ENCODE data around the gene OXT. TPM values are rescaled to one million over a fixed set of nuclear protein-coding genes. Genes with fewer than 3 reads are reported as not detected.

OXT gene
- total and polyA plus RNA-seq, 2 of the 8 experiments (the other 6 are each of a cell fraction or from before 2014, with no cell fraction given): not detected

GRCh38 chr20:3047486-3048419, 23.7 kb upstream of the OXT start (continued):
- no peak for TF ChIP-seq CEBPB (IDR thresholded peaks at IDR 0.05; ENCODE audit: low read depth, low read length)
- TF ChIP-seq E2F6 (IDR thresholded peaks at IDR 0.05): no peak
- TF ChIP-seq KDM4A (IDR thresholded peaks at IDR 0.05; ENCODE audit: low read depth, low read length, severe bottlenecking): no peak
- TF ChIP-seq GABPA (IDR thresholded peaks at IDR 0.05; ENCODE audit: borderline replicate concordance, insufficient read depth, low read length): no peak

Data from H1 (cell line).